Esophagus muscularis mucosa (tissue), 4 donors: ENCODE results near the gene CTNNA1. TPM values are rescaled to one million over a fixed set of nuclear protein-coding genes. Genes with fewer than 3 reads are reported as not detected.

Source experiments
- DNase-seq: peaks from one replicate; pipeline ENCODE4 v3.0.0-alpha.2; 2017; ENCODE audit errors: extremely low spot score
- H3K27ac ChIP-seq, 4 donors: fragments of 200-600 bp; sonication (generic); replicated peaks in 1 of 4; 1 replicate in 3 of 4; 2 replicates in 1 of 4; pipeline ENCODE4 v1.5.1; 2016 to 2019; ENCODE audit warnings: mild to moderate bottlenecking in 1 of 4
- H3K27me3 ChIP-seq, 4 donors: fragments of 200-600 bp; sonication (generic); one replicate each; pipeline versions ENCODE4 v1.5.1 to v1.6.0; 2016 to 2019
- H3K36me3 ChIP-seq, 4 donors: fragments of 200-600 bp; sonication (generic); one replicate each; pipeline ENCODE4 v1.5.1; 2016 to 2019
- H3K4me1 ChIP-seq, 4 donors: fragments of 200-600 bp; sonication (generic); one replicate each; pipeline ENCODE4 v1.5.1; 2016 to 2019
- H3K4me3 ChIP-seq, 4 donors: fragments of 200-600 bp; sonication (generic); 1 replicate in 2 of 4; 2 replicates in 2 of 4; pipeline ENCODE4 v1.5.1; 2016 to 2019; ENCODE audit warnings: mild to moderate bottlenecking in 4 of 4, moderate library complexity in 1 of 4
- H3K9me3 ChIP-seq, 4 donors: fragments of 200-600 bp; sonication (generic); 1 replicate in 3 of 4; 2 replicates in 1 of 4; pipeline ENCODE4 v1.5.1; 2016 to 2019
- CTCF ChIP-seq, 3 experiments: fragments of 200-600 bp in 2 of 3; fragments of 450-650 bp in 1 of 3; sonication (generic) in 2 of 3; IDR thresholded peaks; one replicate each; pipeline ENCODE4 v1.5.1; 2017 to 2019; ENCODE audit warnings: antibody characterized with exemption in 3 of 3, mild to moderate bottlenecking in 2 of 3, moderate library complexity in 1 of 3
- EP300 ChIP-seq: sonication (generic); formaldehyde crosslinking; IDR thresholded peaks from one replicate; pipeline ENCODE4 v1.6.1; 2017; ENCODE audit warnings: antibody characterized with exemption
- POLR2A ChIP-seq: fragments of 450-650 bp; IDR thresholded peaks from one replicate; pipeline ENCODE4 v1.6.1; 2017; ENCODE audit warnings: antibody characterized with exemption, moderate library complexity, mild to moderate bottlenecking, low read depth
- POLR2AphosphoS5 ChIP-seq, 2 donors: sonication (generic); formaldehyde crosslinking; IDR thresholded peaks; one replicate each; pipeline ENCODE4 v1.6.1; 2017; ENCODE audit warnings: antibody characterized with exemption in 2 of 2
- WGBS: methylation state at CpG from one replicate; pipeline ENCODE4 v1.1.5; 2018; 5-methylcytosine and 5-hydroxymethylcytosine counted together
- intact Hi-C: fragments of 100-400 bp; cut with DNase I; formaldehyde crosslinking; loops from one replicate; pipeline ENCODE4 v1.15.1; 2023
- total RNA-seq, 4 donors: library from RNA; depleted of rRNA; stranded (reverse); fragments of >200 nt; gene quantifications; one replicate each; pipeline versions ENCODE4 v1.1.0 to v1.2.1, GENCODE V29; 2016

Gene CTNNA1
- total RNA-seq, 4 donors from 2014 or later = 335 to 423 (median 369) TPM

- H3K4me3 ChIP-seq = no peak overlapping the region
- no peaks in the 10 kb centered on the region for H3K9me3 ChIP-seq
- no peaks in the 10 kb centered on the region for H3K27me3 ChIP-seq
- no peak for DNase-seq
- intact Hi-C loops = no loop called here
- 93% methylated on average over 1 of the region's 1 CpG for WGBS
- no peak overlapping the region for H3K27ac ChIP-seq
- H3K4me1 ChIP-seq = peaks cover 4 to 22% (median 17%) of the 10 kb centered on the region in 4 donors
- no peak for TF ChIP-seq POLR2AphosphoS5 (IDR thresholded peaks at IDR 0.05)
- no peak for TF ChIP-seq CTCF (IDR thresholded peaks at IDR 0.05)
- TF ChIP-seq POLR2A = no peak
- no peak for TF ChIP-seq EP300
- peaks cover 3 to 76% (median 46%) of the 10 kb centered on the region in 4 donors for H3K36me3 ChIP-seq
Measured at GRCh38 chr5:138905541-138905940, 152.3 kb downstream of the CTNNA1 start.

- Histone ChIP-seq H3K27me3 (no peaks in the 10 kb centered on the region), H3K36me3 (peaks cover 0 to 79% (median 38%) of the 10 kb centered on the region in 4 donors), H3K9me3 (no peaks in the 10 kb centered on the region), H3K4me3 (no peak overlapping the region), H3K4me1 (peaks cover 0 to 4% (median 0%) of the 10 kb centered on the region in 4 donors), H3K27ac (no peak overlapping the region)
- DNase-seq = no peak
- TF ChIP-seq POLR2A = no peak
- no peak for TF ChIP-seq POLR2AphosphoS5 (IDR thresholded peaks at IDR 0.05)
- TF ChIP-seq EP300 = no peak
- no peak for TF ChIP-seq CTCF (IDR thresholded peaks at IDR 0.05)
- intact Hi-C loops = no loop called here
- WGBS = 92% methylated on average over 2 of the region's 2 CpGs
Measured at GRCh38 chr5:138909734-138910133, 156.5 kb downstream of the CTNNA1 start.

- H3K36me3 ChIP-seq = peaks cover 0 to 79% (median 34%) of the 10 kb centered on the region in 4 donors
- no peak overlapping the region for H3K27ac ChIP-seq
- TF ChIP-seq POLR2AphosphoS5 (IDR thresholded peaks at IDR 0.05) = no peak
- no peak for TF ChIP-seq CTCF (IDR thresholded peaks at IDR 0.05)
- TF ChIP-seq EP300 = no peak
- TF ChIP-seq POLR2A = no peak
- peaks cover 0 to 4% (median 0%) of the 10 kb centered on the region in 4 donors for H3K4me1 ChIP-seq
- intact Hi-C loops = no loop called here
- H3K9me3 ChIP-seq = no peaks in the 10 kb centered on the region
- H3K27me3 ChIP-seq = no peaks in the 10 kb centered on the region
- DNase-seq = no peak
- H3K4me3 ChIP-seq = no peak overlapping the region
- 91% methylated on average over 7 of the region's 7 CpGs for WGBS
Measured at GRCh38 chr5:138910546-138911185, 157.4 kb downstream of the CTNNA1 start.

- Histone ChIP-seq H3K36me3 (peaks cover 0 to 72% (median 30%) of the 10 kb centered on the region in 4 donors), H3K4me3 (no peak overlapping the region), H3K9me3 (no peaks in the 10 kb centered on the region), H3K4me1 (peaks cover 0 to 4% (median 0%) of the 10 kb centered on the region in 4 donors), H3K27ac (no peak overlapping the region), H3K27me3 (no peaks in the 10 kb centered on the region)
- no peak for DNase-seq
- TF ChIP-seq CTCF (IDR thresholded peaks at IDR 0.05) (no peak), POLR2A (no peak), EP300 (no peak)
- intact Hi-C loops = no loop called here
Measured at GRCh38 chr5:138911441-138911840, 158.2 kb downstream of the CTNNA1 start.

DNA sequence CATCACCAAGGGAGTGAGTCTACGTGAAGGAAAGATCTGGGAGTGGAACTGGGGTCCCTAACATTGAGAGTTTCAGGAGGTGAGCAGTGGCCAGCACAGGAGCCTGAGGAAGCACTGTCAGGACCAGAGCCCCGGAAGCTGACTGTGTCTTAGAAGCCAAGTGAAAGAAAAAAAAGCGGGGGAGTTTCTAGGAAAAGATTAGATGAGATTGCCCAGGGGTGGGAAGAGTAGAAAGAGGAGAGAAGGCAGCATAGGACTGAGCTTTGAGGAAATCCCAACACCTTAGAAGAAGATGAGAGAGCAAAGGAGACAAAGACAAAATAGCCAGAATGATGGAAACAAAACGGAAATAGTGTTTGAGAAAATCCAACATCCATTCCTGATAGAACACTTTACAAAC is 158.9 kb downstream of the CTNNA1 start:
- DNase-seq = peak; percentile 57
- intact Hi-C loops = no loop called here

More for the DNA sequence above, 158.9 kb downstream of the CTNNA1 start:
- Histone ChIP-seq H3K27me3 (no peaks in the 10 kb centered on the region), H3K4me1 (peaks cover 0 to 4% (median 0%) of the 10 kb centered on the region in 4 donors), H3K36me3 (peaks cover 0 to 66% (median 26%) of the 10 kb centered on the region in 4 donors), H3K4me3 (no peak overlapping the region), H3K9me3 (no peaks in the 10 kb centered on the region), H3K27ac (no peak overlapping the region)
- WGBS = 89% methylated on average over 4 of the region's 4 CpGs
- TF ChIP-seq EP300 = no peak
- no peak for TF ChIP-seq POLR2AphosphoS5 (IDR thresholded peaks at IDR 0.05)
